GM19467 (cell line): Measurements from ENCODE around the gene CRTAC1.

ENCODE experiments used
- ATAC-seq: cut with Tn5 transposase; IDR thresholded peaks from one replicate; pipeline ENCODE4 v1.9.1; 2021; ENCODE audit warnings: mild to moderate bottlenecking, moderate library complexity; ENCODE audit not compliant: unreplicated experiment

Gene CRTAC1

GRCh38 chr10:98030991-98031431 is 590 bp upstream of the CRTAC1 start:
- no peak for ATAC-seq

GRCh38 chr10:98029149-98030092 is 1.0 kb downstream of the CRTAC1 start:
- no peak for ATAC-seq

- no peak for ATAC-seq
Measured at GRCh38 chr10:98028168-98028770, 2.2 kb downstream of the CRTAC1 start.

GRCh38 chr10:98023024-98023423 is 7.4 kb downstream of the CRTAC1 start:
- ATAC-seq, result no peak

DNA sequence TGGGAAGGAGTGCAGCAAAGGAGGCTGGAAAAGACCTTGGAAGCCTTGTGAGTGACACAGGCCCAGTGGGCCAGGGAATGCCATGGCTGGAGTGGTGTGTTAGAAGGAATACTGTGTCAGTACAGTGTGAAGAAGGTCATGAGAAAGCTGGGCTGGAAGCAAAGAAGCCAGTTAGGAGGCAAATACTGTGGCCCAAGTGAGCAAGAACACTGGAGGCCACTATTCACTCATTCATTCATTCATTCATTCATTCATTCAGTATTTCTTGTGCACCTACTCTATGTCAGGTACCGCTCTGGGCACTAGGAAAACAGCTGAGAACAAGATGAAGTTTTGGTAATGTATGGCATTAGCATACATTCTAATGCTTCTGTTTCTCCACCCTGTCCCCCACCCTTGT is 9.6 kb downstream of the CRTAC1 start:
- ATAC-seq, result no peak

- ATAC-seq, result no peak
Measured at GRCh38 chr10:98020254-98020653, 10.2 kb downstream of the CRTAC1 start.

DNA sequence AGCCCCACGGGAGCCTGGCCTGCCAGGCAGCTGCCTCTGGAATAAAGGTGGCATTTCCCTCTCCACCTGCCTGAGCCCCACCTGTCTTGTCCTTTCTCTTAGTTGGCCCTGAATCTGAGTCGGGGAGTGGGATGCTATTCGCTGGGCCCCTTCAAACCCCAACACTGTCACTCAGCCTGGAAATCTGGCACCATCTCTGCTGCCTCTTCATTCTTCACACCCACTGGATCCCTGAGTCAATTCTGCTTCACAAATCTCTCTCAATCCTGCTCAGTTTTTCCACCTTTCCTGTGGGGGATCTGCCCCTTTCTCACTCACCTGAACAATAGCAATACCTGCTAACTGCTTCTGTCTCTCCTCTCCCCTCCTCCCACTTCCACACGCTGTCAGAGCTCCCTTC is 10.6 kb downstream of the CRTAC1 start:
- no peak for ATAC-seq

GRCh38 chr10:98016772-98017475 is 13.5 kb downstream of the CRTAC1 start:
- ATAC-seq, result no peak

DNA sequence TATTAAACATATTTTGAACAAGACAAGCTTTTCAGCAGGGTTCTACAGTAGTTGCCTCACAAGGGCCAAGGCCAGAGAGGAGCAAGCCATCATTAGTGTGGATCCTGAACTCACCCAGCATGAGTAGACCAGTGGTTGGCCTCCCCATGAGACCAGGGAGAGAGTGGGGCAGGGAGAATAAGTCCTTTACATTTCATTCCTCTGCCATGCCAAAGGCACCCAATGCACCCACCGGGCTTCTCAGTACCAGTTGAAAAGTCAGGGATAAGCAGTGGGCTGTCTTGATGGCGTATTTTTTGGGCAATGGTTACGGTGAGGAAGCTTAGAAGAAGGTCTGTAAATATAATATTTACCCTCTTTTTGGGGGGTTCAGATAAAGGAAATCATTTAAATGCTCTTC is 16.6 kb downstream of the CRTAC1 start:
- ATAC-seq, result no peak

GRCh38 chr10:98013122-98013521 is 17.3 kb downstream of the CRTAC1 start:
- ATAC-seq, result no peak

- ATAC-seq, result no peak
Measured at GRCh38 chr10:98012644-98013043, 17.8 kb downstream of the CRTAC1 start.

GRCh38 chr10:98010939-98011685 is 19.3 kb downstream of the CRTAC1 start:
- no peak for ATAC-seq

- no peak for ATAC-seq
Measured at GRCh38 chr10:98006266-98006665, 24.2 kb downstream of the CRTAC1 start.

DNA sequence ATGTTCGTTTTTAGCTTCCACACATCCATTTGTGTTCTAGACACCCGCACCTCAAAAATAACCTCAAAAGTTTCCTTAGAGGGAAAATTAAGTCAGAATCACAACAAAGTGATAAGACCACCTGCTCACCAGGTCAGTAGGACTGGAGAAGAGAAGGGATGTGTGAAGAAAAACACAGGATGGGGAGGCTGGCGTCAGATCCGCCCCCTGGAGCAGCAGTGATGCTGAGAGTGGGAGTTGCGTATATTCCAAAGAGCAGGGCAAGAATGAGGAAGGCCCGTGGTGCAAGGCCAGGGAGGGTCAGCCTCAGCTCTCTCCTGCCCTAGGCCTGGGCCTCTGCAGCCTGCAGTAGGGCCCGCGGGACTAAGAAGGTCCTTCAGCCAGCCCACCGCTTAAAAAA is 28.7 kb downstream of the CRTAC1 start:
- no peak for ATAC-seq

GRCh38 chr10:98000346-98000745 is 30.1 kb downstream of the CRTAC1 start:
- ATAC-seq, result no peak

GRCh38 chr10:97999923-98000248 is 30.5 kb downstream of the CRTAC1 start:
- no peak for ATAC-seq

GRCh38 chr10:97999066-97999922 is 31.1 kb downstream of the CRTAC1 start:
- no peak for ATAC-seq

DNA sequence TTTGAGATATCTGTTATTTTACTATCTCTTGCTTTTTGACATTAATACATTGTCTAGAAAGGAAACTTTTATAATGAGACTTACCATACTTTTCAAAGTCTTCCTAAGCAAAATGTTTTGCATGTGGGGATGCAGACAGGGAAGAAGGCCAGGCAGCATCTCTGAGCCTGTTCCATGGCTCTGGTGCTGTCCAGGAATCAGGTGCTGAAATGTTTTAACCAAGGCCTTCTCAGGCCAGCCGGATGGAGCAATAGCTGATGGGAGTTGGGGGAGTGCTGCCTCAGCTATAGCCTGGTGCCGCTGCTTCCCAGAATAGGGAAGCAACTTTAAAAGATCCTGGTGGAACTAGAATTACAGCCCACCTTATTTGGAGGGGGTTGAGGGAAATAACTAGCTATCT is 38.5 kb downstream of the CRTAC1 start:
- ATAC-seq, result no peak

- no peak for ATAC-seq
Measured at GRCh38 chr10:97981816-97982215, 48.6 kb downstream of the CRTAC1 start.

GRCh38 chr10:97977673-97978072 is 52.7 kb downstream of the CRTAC1 start:
- ATAC-seq, result no peak
